Fibroblast of skin of left biceps (primary cell): ENCODE results near the gene DSCAML1.

Experiments used
- DNase-seq, 2 experiments: peaks; one replicate each; pipeline ENCODE4 v3.0.0-alpha.2; 2013; ENCODE audit warnings: low read depth in 2 of 2

DSCAML1 gene

GRCh38 chr11:117668321-117668751, 128.7 kb downstream of the DSCAML1 start:
- DNase-seq: no peak

GRCh38 chr11:117664897-117665296, 132.1 kb downstream of the DSCAML1 start:
- no peak for DNase-seq

DNA sequence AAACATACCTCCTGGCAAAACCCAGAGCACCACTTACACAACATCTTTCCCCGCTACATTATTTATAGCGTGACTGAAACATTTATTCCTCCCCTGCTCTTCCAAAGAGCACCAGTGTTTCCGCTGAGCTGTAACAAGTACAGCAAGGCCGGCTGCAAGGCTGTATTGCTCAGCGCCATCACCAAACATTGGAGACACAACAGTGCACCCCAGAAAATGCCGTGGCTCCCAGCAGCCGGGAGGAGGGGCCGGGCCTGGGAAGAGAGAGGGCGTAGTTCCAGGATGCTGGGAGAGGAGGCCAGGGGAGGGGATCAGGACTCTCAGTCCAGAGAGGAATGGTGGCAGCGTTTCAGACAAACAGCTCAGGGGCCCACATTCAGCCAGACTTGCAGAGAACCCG, 133.2 kb downstream of the DSCAML1 start:
- DNase-seq: no peak

- no peak for DNase-seq
Measured at GRCh38 chr11:117663414-117663813, 133.6 kb downstream of the DSCAML1 start.

DNA sequence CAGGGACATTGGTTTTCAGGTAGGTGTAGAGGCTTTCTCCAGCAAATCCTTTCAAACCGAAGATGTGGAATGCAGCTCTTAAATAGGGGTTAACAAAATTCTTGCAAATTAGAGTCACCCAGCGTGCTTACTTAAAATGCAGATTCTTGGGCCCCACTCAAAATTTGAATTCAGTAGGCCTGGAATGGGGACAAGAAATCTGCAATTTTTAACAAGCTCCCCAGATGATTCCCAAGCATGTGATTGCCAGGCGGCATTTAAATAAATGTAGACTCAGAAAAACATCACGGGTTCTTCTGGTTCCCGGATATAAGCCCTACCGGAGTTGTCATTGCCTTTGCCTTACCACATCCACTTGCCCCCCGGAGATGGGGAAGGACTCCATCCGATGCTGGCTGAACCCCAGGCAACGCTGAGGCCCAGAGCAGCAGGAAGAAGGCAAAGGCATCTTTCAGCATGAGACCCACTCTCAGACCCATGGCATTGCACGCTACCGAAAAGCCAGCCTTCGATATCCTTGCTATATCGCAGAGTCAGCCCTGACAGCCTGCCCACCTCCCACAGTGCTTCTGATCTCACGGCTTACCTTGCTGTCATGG, 134.2 kb downstream of the DSCAML1 start:
- no peak for DNase-seq

DNA sequence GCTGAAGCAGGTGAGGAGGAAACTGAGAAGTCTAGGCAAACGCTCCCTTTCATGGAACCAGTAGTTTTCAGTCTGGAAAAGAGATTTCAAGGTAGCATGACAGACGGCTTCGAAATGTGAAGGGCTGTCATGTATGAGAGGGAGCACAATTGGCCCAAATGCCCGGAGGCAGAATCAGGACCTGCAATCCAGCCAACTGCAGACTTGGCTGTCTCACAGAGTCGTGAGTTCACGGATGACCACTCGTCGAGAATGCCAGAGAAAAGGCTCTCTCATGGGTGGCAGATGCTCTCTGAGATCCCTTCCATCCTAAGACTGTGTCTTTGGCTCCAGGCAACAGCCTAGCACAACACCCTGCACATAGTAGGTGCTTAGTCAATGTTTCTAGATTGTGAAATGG, 134.8 kb downstream of the DSCAML1 start:
- DNase-seq: no peak

GRCh38 chr11:117658809-117659208, 138.2 kb downstream of the DSCAML1 start:
- no peak for DNase-seq

- DNase-seq: no peak
Measured at GRCh38 chr11:117657794-117658193, 139.2 kb downstream of the DSCAML1 start.

DNA sequence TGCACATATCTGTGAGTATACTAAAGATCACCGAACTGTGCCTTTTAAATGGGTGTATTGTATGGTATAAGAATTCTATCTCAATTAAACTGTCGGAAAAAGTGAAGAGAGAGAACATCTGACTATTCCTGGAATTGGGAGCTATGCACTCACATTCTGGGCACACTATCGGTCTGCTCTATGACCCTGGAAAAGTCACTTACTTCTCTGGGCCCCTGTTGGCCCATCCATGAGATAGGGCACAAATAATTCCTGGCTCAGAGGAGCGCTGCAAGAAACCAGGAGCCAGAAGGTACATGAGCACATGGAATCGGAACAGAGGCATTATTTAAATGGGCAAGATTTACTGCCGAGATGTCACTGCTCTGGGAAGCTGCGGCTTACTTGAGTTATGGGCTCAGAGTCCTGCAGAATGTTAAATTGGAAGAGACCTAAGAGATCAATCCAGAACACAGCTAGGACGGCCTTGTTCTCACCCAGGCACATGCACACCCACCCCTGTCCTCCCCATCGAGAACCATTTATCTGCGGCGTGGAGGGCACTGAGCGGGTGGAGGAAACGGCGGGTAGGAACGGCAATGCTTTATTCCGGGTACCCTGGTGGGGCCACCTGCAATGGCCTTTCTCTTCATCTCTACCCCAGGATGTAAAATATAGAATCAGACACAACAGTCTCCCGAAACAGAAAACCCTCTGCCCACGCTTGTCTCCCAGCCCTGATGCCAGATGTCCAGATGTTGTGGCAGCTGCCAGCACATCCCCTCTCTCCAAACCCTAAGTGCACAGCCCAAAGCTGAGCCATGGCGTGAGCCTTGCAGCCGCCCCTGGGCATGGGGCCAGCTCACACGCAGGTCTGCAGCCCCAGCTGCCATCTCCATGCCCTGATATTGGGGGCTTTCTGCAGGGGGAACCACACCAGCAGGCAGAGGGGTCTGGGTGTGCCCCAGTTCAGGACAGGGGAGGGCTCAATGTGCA, 142.4 kb downstream of the DSCAML1 start:
- no peak for DNase-seq

DNA sequence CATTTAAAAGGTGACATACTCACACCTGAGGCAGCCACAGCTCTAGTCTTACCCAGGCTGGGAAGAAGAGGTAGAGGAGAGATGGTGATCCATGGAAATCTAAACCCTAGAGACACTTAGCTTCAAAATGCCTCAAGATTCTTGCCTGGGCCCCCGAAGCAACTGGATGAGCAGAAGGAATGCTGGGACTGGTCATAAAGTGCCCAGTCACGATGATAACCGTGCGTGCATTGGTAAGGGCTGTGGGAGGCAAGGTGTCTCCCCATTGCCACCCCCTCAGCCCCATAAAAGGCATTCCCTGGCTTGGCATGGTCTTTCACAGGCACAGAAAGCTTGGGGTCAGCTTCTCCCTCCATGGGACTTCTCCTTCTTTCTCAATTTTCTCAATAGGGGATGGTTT, 144.5 kb downstream of the DSCAML1 start:
- DNase-seq: no peak

GRCh38 chr11:117649296-117650055, 147.5 kb downstream of the DSCAML1 start:
- no peak for DNase-seq

DNA sequence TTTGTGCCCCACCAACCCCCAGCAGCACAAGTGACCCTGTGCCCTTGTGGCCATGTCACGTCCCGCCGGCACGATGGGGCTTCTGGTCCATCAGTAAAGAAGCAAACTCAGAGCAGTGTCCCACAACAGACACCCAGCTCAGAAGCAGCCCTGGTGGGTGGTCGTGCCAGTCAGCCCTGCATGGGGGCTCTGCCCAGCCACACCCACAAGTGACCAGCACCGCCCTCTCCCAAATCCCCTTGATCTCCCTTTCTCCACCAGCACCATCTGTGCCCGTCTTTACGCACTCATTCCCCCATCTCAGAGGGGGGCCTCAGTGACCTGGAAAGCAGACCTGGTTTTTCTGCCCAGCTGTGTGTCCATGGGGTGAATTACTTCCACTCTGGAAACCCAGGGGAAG, 149.1 kb downstream of the DSCAML1 start:
- DNase-seq: no peak

DNA sequence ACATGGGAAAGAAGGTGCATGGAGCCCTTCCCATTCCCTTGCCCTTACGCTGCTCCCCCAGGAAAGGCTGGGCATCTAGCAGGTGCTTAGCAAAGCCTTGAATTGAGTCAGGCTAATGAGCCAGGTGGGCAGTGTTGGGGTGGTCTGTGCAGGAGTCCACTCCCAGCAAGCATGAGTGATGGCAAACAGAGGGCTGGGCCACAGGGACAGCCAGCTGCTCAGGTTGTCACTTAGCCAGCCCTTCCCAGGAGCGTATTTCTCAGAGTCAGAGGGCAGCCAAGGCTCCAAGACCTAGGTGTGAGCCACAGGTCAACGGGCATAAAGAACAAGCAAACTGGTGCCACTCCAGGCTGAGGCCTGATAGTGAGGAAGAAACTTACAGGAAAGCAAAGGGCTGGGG, 149.8 kb downstream of the DSCAML1 start:
- DNase-seq: no peak

DNA sequence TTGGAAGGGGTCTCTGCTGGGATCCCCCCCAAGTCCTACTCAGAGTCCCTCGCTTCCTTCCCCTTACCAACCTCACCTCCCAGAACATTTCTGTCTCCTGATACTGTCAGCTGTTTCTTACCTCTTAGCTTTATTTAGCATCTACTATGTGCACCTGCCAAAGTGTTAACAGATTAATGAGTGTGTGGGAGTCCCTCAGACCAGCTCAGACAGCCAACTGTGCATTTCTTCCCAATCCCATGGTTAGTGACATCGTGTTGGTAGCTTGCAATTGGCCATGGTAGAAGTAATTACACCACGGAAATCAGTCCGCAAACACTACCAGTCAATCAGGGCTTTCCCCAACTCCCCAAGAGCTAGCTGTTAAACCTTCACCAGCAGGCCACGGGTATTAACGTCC, 150.6 kb downstream of the DSCAML1 start:
- DNase-seq: no peak

DNA sequence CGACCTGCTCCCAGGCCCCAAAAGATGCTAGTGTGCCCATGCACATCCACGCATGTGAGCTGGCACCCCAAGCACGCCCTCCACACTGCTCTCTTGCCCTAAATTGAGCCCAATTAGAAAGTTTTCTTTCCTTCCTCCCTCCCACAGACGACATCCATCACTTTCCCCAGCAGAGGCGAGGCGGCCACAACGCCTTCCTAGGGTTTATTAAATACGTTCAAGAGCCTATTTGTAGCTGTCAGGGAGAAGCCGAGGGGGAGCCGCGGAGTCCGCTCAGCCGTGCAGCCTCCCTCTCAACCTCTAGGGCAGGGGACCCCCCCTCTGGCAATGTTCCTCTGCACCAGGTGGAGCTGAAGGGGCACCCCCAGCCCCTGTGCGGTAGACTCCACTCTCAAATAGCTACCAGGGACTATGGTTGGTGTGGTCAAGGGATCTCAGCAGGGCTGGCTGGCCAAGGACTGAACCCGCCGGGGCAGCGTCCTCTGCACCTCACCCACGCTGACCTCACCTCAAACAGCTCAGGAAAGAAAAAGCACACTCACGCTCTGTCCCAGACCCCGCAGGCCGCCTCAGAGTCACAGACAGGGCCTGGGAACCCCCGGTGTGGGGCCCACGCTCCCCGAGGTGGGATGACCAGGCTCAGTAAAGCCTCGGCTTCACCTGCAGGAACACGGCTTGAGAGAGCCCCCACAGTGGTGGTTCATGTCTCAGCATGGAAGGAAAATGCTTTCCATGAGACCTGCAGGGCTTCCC, 152.4 kb downstream of the DSCAML1 start:
- no peak for DNase-seq

DNA sequence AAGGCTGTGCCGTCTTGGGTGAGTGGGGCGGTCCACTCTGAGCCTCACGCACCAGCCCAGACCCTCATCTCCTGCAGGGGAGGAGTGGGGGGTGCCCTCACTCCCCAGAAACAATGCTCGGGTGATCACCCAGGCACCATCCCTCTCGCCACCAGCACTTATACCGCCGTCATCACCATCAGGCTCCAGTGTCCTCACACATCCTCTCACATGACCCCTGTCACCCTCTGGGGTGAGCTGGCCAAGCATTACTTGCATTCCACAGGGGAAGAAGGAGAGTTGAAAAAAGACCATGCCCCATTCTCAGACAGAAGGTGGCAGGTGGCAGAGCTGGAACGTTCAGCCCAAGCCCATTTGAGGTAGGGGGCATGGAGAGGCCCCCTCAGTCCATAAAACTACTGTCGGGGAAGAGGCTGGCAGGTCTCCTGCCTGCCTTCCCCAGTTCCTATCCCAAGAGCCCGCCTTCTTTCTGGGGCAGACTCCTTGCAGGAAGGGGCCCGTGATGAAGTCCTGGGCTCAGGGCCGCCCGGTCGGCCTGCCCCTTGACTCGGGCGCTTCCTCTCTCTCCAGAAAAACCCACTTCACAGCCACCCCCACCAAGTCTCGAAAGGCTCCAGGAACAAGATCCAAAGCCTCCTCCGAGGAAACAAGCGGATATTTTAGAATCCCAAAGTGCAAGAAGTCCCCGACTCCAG, 153.3 kb downstream of the DSCAML1 start:
- DNase-seq: no peak

DNA sequence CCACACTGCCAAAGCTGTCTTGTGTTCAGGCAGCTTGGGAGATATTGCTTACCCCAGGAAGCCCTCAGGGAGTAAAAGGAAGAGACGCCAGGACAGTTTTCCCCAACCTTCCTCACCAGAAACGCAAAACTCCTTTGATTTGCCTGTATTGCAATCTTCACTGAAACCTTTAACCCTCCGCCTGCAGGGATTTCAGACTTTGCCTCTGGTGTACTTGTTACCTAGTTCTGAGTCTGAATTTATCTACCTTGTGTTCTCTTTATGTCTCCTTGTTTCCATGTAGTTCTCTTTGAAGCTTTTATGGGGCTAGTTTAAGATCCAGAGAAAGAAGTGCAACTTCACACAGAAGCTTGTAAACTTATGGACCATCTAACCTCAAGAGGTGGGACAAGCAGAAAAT, 154.2 kb downstream of the DSCAML1 start:
- no peak for DNase-seq

GRCh38 chr11:117642396-117642795, 154.6 kb downstream of the DSCAML1 start:
- DNase-seq: no peak

DNA sequence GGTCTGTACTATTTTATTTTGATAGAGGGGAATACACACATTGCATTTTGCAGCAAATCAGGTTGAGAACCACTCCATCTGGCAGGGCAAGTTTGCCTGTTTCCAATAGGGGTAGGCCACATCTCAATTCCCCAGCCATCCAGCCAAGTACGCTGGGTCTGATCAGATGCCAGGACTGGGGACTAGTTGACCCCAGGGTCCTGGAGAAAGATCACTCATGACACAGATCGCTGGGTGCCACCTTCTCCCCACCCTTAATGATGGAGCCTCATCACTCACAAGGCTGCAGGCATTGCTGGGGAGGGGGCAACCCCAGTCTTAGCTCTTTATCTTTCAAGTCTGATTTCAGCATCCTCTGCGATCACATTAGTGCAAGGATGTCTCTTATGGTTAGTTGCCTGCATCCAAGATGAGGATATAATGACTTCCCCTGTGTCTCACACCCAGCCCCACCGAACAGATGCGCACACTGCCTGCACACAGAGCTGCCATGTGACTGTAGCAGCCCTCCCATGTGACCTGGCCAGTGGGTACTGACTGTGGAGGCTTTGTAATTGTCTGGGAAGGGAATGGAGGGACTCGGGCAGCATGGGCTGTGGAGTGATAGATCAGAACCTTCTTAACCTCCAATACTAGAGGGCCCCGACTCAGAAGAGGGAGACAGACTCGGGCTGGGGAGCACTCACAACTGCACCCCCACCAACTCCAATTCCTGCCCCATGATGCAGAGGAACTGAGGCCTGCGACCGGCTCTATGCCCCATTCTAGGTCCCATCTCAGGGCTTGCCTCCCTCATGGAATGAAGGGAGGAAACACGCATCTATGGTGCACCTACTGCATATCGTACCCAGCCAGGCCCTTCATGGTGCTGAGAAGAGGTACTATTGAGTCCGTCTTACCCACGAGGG, 155.8 kb downstream of the DSCAML1 start:
- no peak for DNase-seq

DNA sequence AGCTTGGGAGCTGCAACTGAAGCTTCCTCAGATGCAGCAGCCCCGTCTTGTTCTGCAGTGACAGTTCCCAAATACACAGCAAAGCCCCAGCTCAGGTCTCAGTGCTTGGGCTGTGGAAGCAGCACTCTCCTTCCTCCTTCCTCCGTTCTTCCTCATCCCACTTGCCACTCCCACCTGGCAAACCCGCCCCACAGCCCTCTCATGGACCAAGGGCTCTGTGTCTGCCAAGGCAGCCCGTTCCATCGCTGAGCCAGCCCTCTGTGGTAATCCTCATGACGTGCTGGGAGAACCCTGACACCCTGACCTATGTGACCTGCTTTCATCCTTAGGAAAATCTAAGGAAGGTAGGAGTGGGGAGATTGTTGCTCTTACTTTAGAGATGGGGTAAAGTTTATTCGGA, 157.0 kb downstream of the DSCAML1 start:
- DNase-seq: no peak
